ENCODE measurements around the gene LYPD6B.

GRCh38 chr2:149204686-149205085 lies 166.2 kb downstream of the LYPD6B start:
- no peak for TF ChIP-seq CTCF (IDR thresholded peaks at IDR 0.05; ENCODE audit: low read depth, low read length, missing input control)
- no peak for TF ChIP-seq ZBTB33 (IDR thresholded peaks at IDR 0.05)
- TF ChIP-seq RAD21 (IDR thresholded peaks at IDR 0.05) = no peak
- no peak for TF ChIP-seq SP1 (IDR thresholded peaks at IDR 0.05)
- TF ChIP-seq REST (IDR thresholded peaks at IDR 0.05) = no peak
- TF ChIP-seq GABPA (IDR thresholded peaks at IDR 0.05 in 1 of 2, conservative IDR thresholded peaks at IDR 0.05 in 1 of 2) = no peak
- TF ChIP-seq FOXA1 (IDR thresholded peaks at IDR 0.05) = no peak
